Right atrium auricular region (tissue), 2 donors: ENCODE data around the gene PCSK2. TPM values are rescaled to one million over a fixed set of nuclear protein-coding genes. Genes with fewer than 3 reads are reported as not detected.

Experiments
- DNase-seq: peaks from one replicate; pipeline ENCODE4 v3.0.0-alpha.2; 2019; ENCODE audit warnings: low spot score
- H3K27ac ChIP-seq, 2 donors: fragments of 200-600 bp; sonication (generic); 1 replicate in 1 of 2; 2 replicates in 1 of 2; pipeline ENCODE4 v1.5.1; 2016 to 2019
- H3K27me3 ChIP-seq, 2 donors: fragments of 200-600 bp; sonication (generic); one replicate each; pipeline versions ENCODE4 v1.5.1 to v1.6.0; 2017 to 2019
- H3K36me3 ChIP-seq: fragments of 200-600 bp; sonication (generic); one replicate; pipeline ENCODE4 v1.5.1; 2016
- H3K4me1 ChIP-seq, 2 donors: fragments of 200-600 bp; sonication (generic); one replicate each; pipeline versions ENCODE4 v1.5.1 to v1.6.0; 2017 to 2019
- H3K4me3 ChIP-seq, 2 donors: fragments of 200-600 bp; sonication (generic); 1 replicate in 1 of 2; 2 replicates in 1 of 2; pipeline ENCODE4 v1.5.1; 2017 to 2019; ENCODE audit warnings: mild to moderate bottlenecking in 1 of 2, moderate library complexity in 1 of 2
- H3K9me3 ChIP-seq, 2 donors: fragments of 200-600 bp; sonication (generic); one replicate each; pipeline ENCODE4 v1.5.1; 2019
- CTCF ChIP-seq, 2 donors: fragments of 200-600 bp; sonication (generic); IDR thresholded peaks; one replicate each; pipeline ENCODE4 v1.5.1; 2019; ENCODE audit warnings: antibody characterized with exemption in 2 of 2
- total RNA-seq, 2 donors: library from RNA; depleted of rRNA; stranded (reverse); fragments of >200 nt; gene quantifications; one replicate each; pipeline ENCODE4 v1.1.0, GENCODE V29; 2016

The PCSK2 gene
- total RNA-seq, 2 donors from 2014 or later, result 1.6 to 2.6 TPM

DNA sequence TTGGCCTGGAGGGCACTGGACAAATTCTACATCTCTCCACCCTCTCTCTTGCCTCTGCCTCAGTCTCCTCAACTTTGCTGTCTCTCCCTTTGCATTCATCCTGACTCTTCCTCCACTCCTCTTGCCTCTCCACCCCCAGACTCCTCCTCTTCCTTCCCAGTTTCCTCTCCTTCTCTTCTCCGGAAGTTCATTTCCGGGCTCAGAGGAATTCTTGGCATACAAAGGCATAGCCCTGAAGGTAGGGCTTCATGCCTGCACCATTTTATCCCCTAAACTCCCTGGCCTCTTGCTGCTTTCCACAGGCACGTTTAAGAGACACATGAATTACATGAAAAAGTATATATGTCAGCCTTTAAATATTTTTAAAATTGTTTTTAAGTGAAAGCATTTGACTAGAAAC, 293.7 kb downstream of the PCSK2 start:
- no peaks in the 10 kb centered on the region for H3K36me3 ChIP-seq
- H3K27ac ChIP-seq, result no peak overlapping the region
- DNase-seq, result no peak
- H3K4me3 ChIP-seq, result no peak overlapping the region
- H3K9me3 ChIP-seq, result no peaks in the 10 kb centered on the region
- H3K4me1 ChIP-seq, result no peaks in the 10 kb centered on the region
- no peak for TF ChIP-seq CTCF (IDR thresholded peaks at IDR 0.05)
- H3K27me3 ChIP-seq, result no peaks in the 10 kb centered on the region

DNA sequence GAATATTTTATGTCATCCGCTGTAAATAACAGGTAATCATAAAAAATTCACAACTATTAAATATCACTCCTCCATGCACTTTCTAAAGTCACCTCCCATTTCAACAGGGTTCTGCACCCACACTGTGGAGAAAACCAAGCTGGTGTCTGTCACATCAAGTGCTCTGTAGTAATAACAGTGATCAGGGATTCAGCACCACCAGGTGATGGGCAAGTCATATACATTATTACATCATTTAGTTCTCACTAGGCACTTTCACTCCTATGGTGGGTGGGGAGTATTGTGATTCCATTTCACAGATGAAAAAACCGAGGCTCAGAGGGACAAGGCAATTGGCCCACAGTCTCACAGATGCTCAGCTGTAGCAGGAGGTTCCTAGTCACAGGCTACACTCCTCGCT, 295.7 kb downstream of the PCSK2 start:
- TF ChIP-seq CTCF (IDR thresholded peaks at IDR 0.05), result no peak
- Histone ChIP-seq H3K9me3 (no peaks in the 10 kb centered on the region), H3K27me3 (no peaks in the 10 kb centered on the region)

DNA sequence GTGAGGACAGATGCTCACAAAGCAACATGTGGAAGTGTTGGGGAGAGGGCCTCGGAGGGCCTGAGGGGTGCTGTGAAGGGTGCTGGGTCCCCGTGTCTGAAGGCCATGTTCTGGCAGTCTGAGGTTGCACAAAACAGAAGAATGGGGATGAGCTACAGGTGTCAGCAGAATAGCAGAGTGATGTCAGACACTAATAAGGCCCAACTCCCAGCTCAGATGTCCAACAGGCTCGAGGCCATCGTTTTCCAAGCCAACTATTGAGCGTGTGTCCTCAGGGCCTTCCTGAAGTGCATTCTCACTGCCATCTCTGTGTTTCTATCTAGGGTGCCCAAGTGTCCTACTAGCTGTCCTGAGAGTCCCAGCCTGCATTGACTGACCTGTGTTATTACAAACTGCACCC, 296.5 kb downstream of the PCSK2 start:
- Histone ChIP-seq H3K27me3 (no peaks in the 10 kb centered on the region), H3K4me3 (no peak overlapping the region), H3K27ac (no peak overlapping the region), H3K36me3 (no peaks in the 10 kb centered on the region), H3K9me3 (no peaks in the 10 kb centered on the region), H3K4me1 (no peaks in the 10 kb centered on the region)
- no peak for TF ChIP-seq CTCF (IDR thresholded peaks at IDR 0.05)
- no peak for DNase-seq

More for the DNA sequence above, 295.7 kb downstream of the PCSK2 start:
- DNase-seq, result no peak
- no peaks in the 10 kb centered on the region for H3K36me3 ChIP-seq
- no peak overlapping the region for H3K4me3 ChIP-seq
- H3K27ac ChIP-seq, result no peak overlapping the region
- no peaks in the 10 kb centered on the region for H3K4me1 ChIP-seq

GRCh38 chr20:17524560-17524959, 297.7 kb downstream of the PCSK2 start:
- no peak for DNase-seq
- H3K27me3 ChIP-seq, result no peaks in the 10 kb centered on the region
- no peak for TF ChIP-seq CTCF (IDR thresholded peaks at IDR 0.05)

DNA sequence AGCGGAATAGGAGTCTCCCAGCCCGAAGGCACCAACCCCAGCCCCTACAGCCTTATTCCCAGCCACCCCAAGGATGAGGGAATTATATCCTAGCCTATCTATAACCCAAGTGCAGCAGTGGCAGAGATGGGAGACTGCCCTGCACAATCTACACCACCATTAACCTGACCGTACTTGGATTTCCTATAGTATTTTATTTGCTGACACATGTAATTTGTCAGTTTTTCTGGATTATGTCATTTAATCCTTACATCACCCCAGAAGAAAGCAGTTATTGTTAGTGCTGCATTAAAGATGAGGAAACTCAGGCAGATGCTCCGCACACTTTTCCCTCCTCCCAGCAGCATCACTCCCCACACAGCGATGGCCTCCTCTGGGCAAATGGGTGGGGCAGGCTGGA, 298.3 kb downstream of the PCSK2 start:
- no peaks in the 10 kb centered on the region for H3K9me3 ChIP-seq
- H3K4me3 ChIP-seq, result no peak overlapping the region
- no peaks in the 10 kb centered on the region for H3K27me3 ChIP-seq
- H3K36me3 ChIP-seq, result no peaks in the 10 kb centered on the region
- no peak for DNase-seq
- no peaks in the 10 kb centered on the region for H3K4me1 ChIP-seq
- H3K27ac ChIP-seq, result no peak overlapping the region
- no peak for TF ChIP-seq CTCF (IDR thresholded peaks at IDR 0.05)

More at GRCh38 chr20:17524560-17524959, 297.7 kb downstream of the PCSK2 start:
- Histone ChIP-seq H3K9me3 (no peaks in the 10 kb centered on the region), H3K27ac (no peak overlapping the region), H3K4me3 (no peak overlapping the region), H3K4me1 (no peaks in the 10 kb centered on the region), H3K36me3 (no peaks in the 10 kb centered on the region)

DNA sequence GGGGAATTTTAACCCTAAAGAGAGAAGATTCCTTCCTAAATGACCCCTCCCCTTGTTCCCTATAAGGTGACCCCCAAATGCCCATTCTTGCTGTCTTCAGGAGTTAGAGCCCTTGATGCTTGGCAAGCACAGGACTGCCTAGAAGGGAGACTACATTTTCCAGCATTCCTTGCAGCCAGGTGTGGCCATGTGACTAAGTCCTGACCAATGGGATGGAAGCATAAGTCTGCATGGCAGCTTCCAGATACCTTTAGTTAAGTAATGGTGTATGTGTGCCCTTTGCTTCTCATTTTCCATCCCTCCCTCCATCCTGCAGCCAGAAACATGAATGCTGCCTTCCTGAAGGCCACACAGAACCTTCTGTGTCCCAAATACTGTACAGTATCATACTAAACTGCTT, 298.8 kb downstream of the PCSK2 start:
- H3K27me3 ChIP-seq, result no peaks in the 10 kb centered on the region
- H3K4me1 ChIP-seq, result no peaks in the 10 kb centered on the region
- no peak overlapping the region for H3K4me3 ChIP-seq
- H3K36me3 ChIP-seq, result no peaks in the 10 kb centered on the region
- no peaks in the 10 kb centered on the region for H3K9me3 ChIP-seq
- no peak for TF ChIP-seq CTCF (IDR thresholded peaks at IDR 0.05)
- H3K27ac ChIP-seq, result no peak overlapping the region
- DNase-seq, result no peak
